K562 (cell line): ENCODE measurements around the gene MC5R. TPM values are rescaled to one million over a fixed set of nuclear protein-coding genes. Genes with fewer than 3 reads are reported as not detected.
A peak's percentile ranks its signal among the peaks of the same experiment; 100 is the strongest.

ENCODE experiments used
- CTCF ChIP-seq, 3 experiments: IDR thresholded peaks in 2 of 3; conservative IDR thresholded peaks in 1 of 3; 2 replicates each; pipeline ENCODE4 v1.5.1; 2011 to 2012; ENCODE audit warnings: low read length in 3 of 3, mild to moderate bottlenecking in 3 of 3, control low read depth in 2 of 3, improper control_type of control experiment in 1 of 3, inconsistent platforms in 1 of 3, low read depth in 1 of 3, mixed read lengths in 1 of 3, moderate library complexity in 1 of 3; ENCODE audit not compliant: insufficient read depth in 2 of 3
- EGR1 ChIP-seq: fragments of 450-650 bp; conservative IDR thresholded peaks from 2 replicates; pipeline ENCODE4 v1.6.1; 2017; ENCODE audit warnings: mild to moderate bottlenecking
- KDM4B ChIP-seq, 2 experiments: fragments of 450-650 bp in 1 of 2; sonication (generic) in 1 of 2; IDR thresholded peaks; 2 replicates each; pipeline ENCODE4 v1.6.1; 2016 to 2017; ENCODE audit warnings: borderline replicate concordance in 2 of 2, antibody characterized with exemption in 1 of 2, low read depth in 1 of 2, mild to moderate bottlenecking in 1 of 2
- MAFF ChIP-seq: IDR thresholded peaks from 2 replicates; pipeline ENCODE4 v1.6.1; 2012; ENCODE audit warnings: low read length, improper control_type of control experiment
- MCM7 ChIP-seq, 2 experiments: fragments of 450-650 bp; IDR thresholded peaks; 2 replicates each; pipeline ENCODE4 v1.6.1; 2016 to 2018
- NFIX ChIP-seq: fragments of 250-450 bp; sonication (Bioruptor Pico); IDR thresholded peaks from 2 replicates; pipeline ENCODE4 v1.4.0; 2020; ENCODE audit warnings: low read depth, mild to moderate bottlenecking, moderate library complexity
- NFXL1 ChIP-seq: fragments of 450-650 bp; formaldehyde crosslinking; IDR thresholded peaks from 2 replicates; pipeline ENCODE4 v1.4.0; 2021; ENCODE audit warnings: mild to moderate bottlenecking
- NR4A1 ChIP-seq, 2 experiments: fragments of 250-450 bp in 1 of 2; fragments of 450-650 bp in 1 of 2; sonication (Bioruptor Pico) in 1 of 2; IDR thresholded peaks; 2 replicates each; pipeline versions ENCODE4 v1.4.0 to v1.6.1; 2016 to 2020; ENCODE audit warnings: mild to moderate bottlenecking in 2 of 2, missing compliant biosample characterization in 1 of 2, missing genetic modification characterization in 1 of 2, moderate library complexity in 1 of 2
- REST ChIP-seq, 2 experiments: fragments of 450-650 bp; formaldehyde crosslinking in 1 of 2; IDR thresholded peaks; 2 replicates each; pipeline versions ENCODE4 v1.4.0 to v1.6.1; 2014 to 2020; ENCODE audit warnings: mild to moderate bottlenecking in 2 of 2, borderline replicate concordance in 1 of 2, low read depth in 1 of 2
- RFX7 ChIP-seq: fragments of 250-450 bp; sonication (Bioruptor Pico); IDR thresholded peaks from 2 replicates; pipeline ENCODE4 v1.5.1; 2021; ENCODE audit warnings: mild to moderate bottlenecking
- SAFB2 ChIP-seq: fragments of 200-400 bp; formaldehyde crosslinking; IDR thresholded peaks from 2 replicates; pipeline ENCODE4 v1.6.1; 2018; ENCODE audit warnings: borderline replicate concordance, low read length, low read depth, moderate library complexity; ENCODE audit not compliant: severe bottlenecking
- SMARCC2 ChIP-seq: fragments of 450-650 bp; IDR thresholded peaks from 2 replicates; pipeline ENCODE4 v1.6.1; 2017; ENCODE audit warnings: antibody characterized with exemption, moderate library complexity, mild to moderate bottlenecking, low read depth
- SMC3 ChIP-seq: conservative IDR thresholded peaks from 2 replicates; pipeline ENCODE4 v1.6.1; 2011; ENCODE audit warnings: low read depth, low read length, improper control_type of control experiment; ENCODE audit not compliant: insufficient read depth
- ZBTB17 ChIP-seq: fragments of 450-650 bp; formaldehyde crosslinking; IDR thresholded peaks from 2 replicates; pipeline ENCODE4 v1.4.0; 2020; ENCODE audit warnings: mild to moderate bottlenecking
- ZNF655 ChIP-seq: fragments of 250-450 bp; sonication (Bioruptor Pico); IDR thresholded peaks from 2 replicates; pipeline ENCODE4 v1.5.0; 2021
- polyA plus RNA-seq, 8 experiments: library from polyadenylated mRNA; depleted of rRNA in 4 of 8; stranded (reverse) in 5 of 8; unstranded in 3 of 8; fragments of >200 nt; fragmentation: Nextera tagmentation in 2 of 8; fragmentation: Illumina TruSeq in 1 of 8; extraction: Ambion mirVana in 2 of 8; extraction: Trizol in 1 of 8; gene quantifications; 2 replicates each; pipeline versions ENCODE4 v1.2.1 to v1.2.3, GENCODE V29; 2011 to 2014; ENCODE audit warnings: inconsistent platforms in 1 of 8, missing spikeins in 1 of 8
- total RNA-seq, 7 experiments: library from RNA; depleted of rRNA in 6 of 7; stranded (reverse); fragments of >200 nt in 6 of 7; fragmentation: Illumina TruSeq in 2 of 7; extraction: Trizol in 2 of 7; gene quantifications; 2 replicates each; pipeline versions ENCODE4 v1.2.1 to v1.2.3, GENCODE V29; 2011 to 2021; ENCODE audit warnings: low replicate concordance in 1 of 7

The MC5R gene
- total and polyA plus RNA-seq, 9 of the 15 experiments (the other 6 are each of a cell fraction or from before 2014, with no cell fraction given) = not detected

GRCh38 chr18:13823707-13824395 is at the start of gene MC5R (continued):
- TF ChIP-seq NFXL1 (CRISPR knock-in tag) = no peak
- no peak for TF ChIP-seq NFIX
- TF ChIP-seq CTCF (IDR thresholded peaks at IDR 0.05 in 2 of 3, conservative IDR thresholded peaks at IDR 0.05 in 1 of 3; ENCODE audit: insufficient read depth in 2 of 3, low read depth in 1 of 3, low read length in 3 of 3) = peak; percentile 79 to 88 (median 80)
- no peak for TF ChIP-seq KDM4B (IDR thresholded peaks at IDR 0.05; ENCODE audit: borderline replicate concordance in 2 of 2, low read depth in 1 of 2)
- no peak for TF ChIP-seq ZBTB17 (CRISPR knock-in tag)
- TF ChIP-seq SMARCC2 = no peak
- peak; percentile 82 for TF ChIP-seq EGR1
- no peak for TF ChIP-seq MCM7 (IDR thresholded peaks at IDR 0.05)
- peak; percentile 81 for TF ChIP-seq SMC3
- TF ChIP-seq RFX7 (CRISPR knock-in tag) = no peak
- TF ChIP-seq SAFB2 = no peak
- TF ChIP-seq MAFF = no peak
- no peak for TF ChIP-seq ZNF655
- TF ChIP-seq REST (IDR thresholded peaks at IDR 0.05; ENCODE audit: borderline replicate concordance) = peak; percentile 69; the same call in 1 of the 2 replicates
- TF ChIP-seq REST (CRISPR knock-in tag; IDR thresholded peaks at IDR 0.05; ENCODE audit: low read depth) = no peak
- TF ChIP-seq NR4A1 (CRISPR knock-in tag; IDR thresholded peaks at IDR 0.05) = no peak
- TF ChIP-seq NR4A1 (tag; IDR thresholded peaks at IDR 0.05) = no peak
